H9 (cell line): ENCODE data around the gene RAB3GAP2. TPM values are rescaled to one million over a fixed set of nuclear protein-coding genes. Genes with fewer than 3 reads are reported as not detected.
"Not testable (repeated sequence)": the region's sequence is repeated elsewhere in the genome, so short reads cannot be mapped to it uniquely, and the experiment has no call there.

Experiments
- DNase-seq: peaks from one replicate; pipeline ENCODE4 v3.0.0-alpha.2; 2017
- H2AFZ ChIP-seq: one replicate; pipeline ENCODE4 v1.6.1; 2013; ENCODE audit warnings: mild to moderate bottlenecking, low read length, control low read depth, moderate library complexity
- H2AK5ac ChIP-seq: 2 replicates; pipeline ENCODE4 v1.6.1; 2013; ENCODE audit warnings: low read length, control low read depth, mixed read lengths; ENCODE audit not compliant: insufficient read length
- H2BK120ac ChIP-seq: one replicate; pipeline ENCODE4 v1.6.1; 2013; ENCODE audit warnings: low read depth, mild to moderate bottlenecking, low read length, control low read depth, inconsistent platforms; ENCODE audit not compliant: poor library complexity, severe bottlenecking
- H2BK12ac ChIP-seq: 2 replicates; pipeline ENCODE4 v1.6.1; 2013; ENCODE audit warnings: low read length, control low read depth, mixed read lengths, low read depth; ENCODE audit not compliant: insufficient read length
- H2BK15ac ChIP-seq: 2 replicates; pipeline ENCODE4 v1.6.1; 2013; ENCODE audit warnings: low read depth, low read length, control low read depth
- H2BK20ac ChIP-seq: one replicate; pipeline ENCODE4 v1.6.1; 2013; ENCODE audit warnings: low read depth, mild to moderate bottlenecking, low read length, control low read depth, inconsistent platforms; ENCODE audit not compliant: poor library complexity, severe bottlenecking
- H2BK5ac ChIP-seq: 2 replicates; pipeline ENCODE4 v1.6.1; 2013; ENCODE audit warnings: low read length, control low read depth, mixed read lengths; ENCODE audit not compliant: insufficient read length
- H3K14ac ChIP-seq: 2 replicates; pipeline ENCODE4 v1.6.1; 2013; ENCODE audit warnings: low read length, control low read depth; ENCODE audit not compliant: insufficient read depth
- H3K18ac ChIP-seq: 2 replicates; pipeline ENCODE4 v1.6.1; 2013; ENCODE audit warnings: low read depth, mild to moderate bottlenecking, mixed read lengths, low read length, control low read depth; ENCODE audit not compliant: insufficient read length
- H3K23ac ChIP-seq: 2 replicates; pipeline ENCODE4 v1.6.1; 2013; ENCODE audit warnings: low read length, control low read depth, mixed read lengths, low read depth; ENCODE audit not compliant: insufficient read length
- H3K23me2 ChIP-seq: 2 replicates; pipeline ENCODE4 v1.6.1; 2013; ENCODE audit warnings: low read depth, mild to moderate bottlenecking, mixed read lengths, low read length, control low read depth; ENCODE audit not compliant: insufficient read length, poor library complexity, severe bottlenecking
- H3K27ac ChIP-seq: 2 replicates; pipeline ENCODE4 v1.5.1; 2013; ENCODE audit warnings: low read length, control low read depth, mixed read lengths, low read depth; ENCODE audit not compliant: insufficient read length
- H3K27me3 ChIP-seq: 2 replicates; pipeline ENCODE4 v1.6.1; 2013; ENCODE audit warnings: low read length, control low read depth, inconsistent platforms; ENCODE audit not compliant: insufficient read depth
- H3K4ac ChIP-seq: 2 replicates; pipeline ENCODE4 v1.6.1; 2013; ENCODE audit warnings: low read depth, mild to moderate bottlenecking, control low read depth, inconsistent platforms, low read length, moderate library complexity
- H3K4me1 ChIP-seq: 2 replicates; pipeline ENCODE4 v1.6.1; 2013; ENCODE audit warnings: low read length, control low read depth, inconsistent platforms; ENCODE audit not compliant: insufficient read depth
- H3K4me2 ChIP-seq: 2 replicates; pipeline ENCODE4 v1.6.1; 2013; ENCODE audit warnings: low read length, control low read depth, mixed read lengths; ENCODE audit not compliant: insufficient read length, insufficient read depth
- H3K56ac ChIP-seq: 2 replicates; pipeline ENCODE4 v1.6.1; 2013; ENCODE audit warnings: low read depth, mild to moderate bottlenecking, mixed read lengths, low read length, control low read depth; ENCODE audit not compliant: insufficient read length
- H3K79me1 ChIP-seq: 2 replicates; pipeline ENCODE4 v1.6.1; 2013; ENCODE audit warnings: low read depth, mild to moderate bottlenecking, moderate library complexity, low read length, control low read depth, inconsistent platforms; ENCODE audit not compliant: insufficient read depth, poor library complexity, severe bottlenecking
- H3K79me2 ChIP-seq: 2 replicates; pipeline ENCODE4 v1.6.1; 2013; ENCODE audit warnings: low read length, control low read depth, inconsistent platforms; ENCODE audit not compliant: insufficient read depth
- H3K9ac ChIP-seq: 2 replicates; pipeline ENCODE4 v1.6.1; 2013; ENCODE audit warnings: low read length, control low read depth, mixed read lengths; ENCODE audit not compliant: insufficient read length; ENCODE audit errors: extremely low read depth
- H3K9me3 ChIP-seq: one replicate; pipeline ENCODE4 v1.6.1; 2013; ENCODE audit warnings: low read depth, low read length, inconsistent platforms; ENCODE audit not compliant: control insufficient read depth
- H3T11ph ChIP-seq: one replicate; pipeline ENCODE4 v1.6.1; 2013; ENCODE audit warnings: mild to moderate bottlenecking, low read length, control low read depth, inconsistent platforms
- H4K20me1 ChIP-seq: one replicate; pipeline ENCODE4 v1.6.1; 2013; ENCODE audit not compliant: control insufficient read depth, insufficient read length, insufficient read depth
- H4K5ac ChIP-seq: 2 replicates; pipeline ENCODE4 v1.6.1; 2013; ENCODE audit warnings: low read depth, mild to moderate bottlenecking, mixed read lengths, low read length, control low read depth; ENCODE audit not compliant: insufficient read length
- H4K8ac ChIP-seq: replicated peaks from 2 replicates; pipeline ENCODE4 v1.6.1; 2013; ENCODE audit warnings: low read length, control low read depth, mixed read lengths, low read depth; ENCODE audit not compliant: insufficient read length
- H4K91ac ChIP-seq: 2 replicates; pipeline ENCODE4 v1.6.1; 2013; ENCODE audit warnings: low read depth, mild to moderate bottlenecking, moderate library complexity, mixed read lengths, low read length, control low read depth; ENCODE audit not compliant: insufficient read length
- H3K27ac Mint-ChIP-seq, 3 experiments: 2 replicates in 2 of 3; 3 replicates in 1 of 3; pipeline ENCODE4 v1.8.0; 2020 to 2021; ENCODE audit warnings: mixed read lengths in 3 of 3, mild to moderate bottlenecking in 1 of 3, moderate library complexity in 1 of 3
- H3K27me3 Mint-ChIP-seq: 2 replicates; pipeline ENCODE4 v1.8.0; 2021; ENCODE audit warnings: low read depth, mild to moderate bottlenecking, moderate library complexity, mixed read lengths
- H3K36me3 Mint-ChIP-seq, 3 experiments: 2 replicates in 2 of 3; 3 replicates in 1 of 3; pipeline ENCODE4 v1.8.0; 2020 to 2021; ENCODE audit warnings: low read depth in 3 of 3, mixed read lengths in 3 of 3; ENCODE audit not compliant: insufficient read depth in 1 of 3
- H3K4me1 Mint-ChIP-seq, 2 experiments: 2 replicates each; pipeline ENCODE4 v1.8.0; 2020; ENCODE audit warnings: mixed read lengths in 2 of 2
- H3K4me3 Mint-ChIP-seq, 2 experiments: 2 replicates in 1 of 2; 3 replicates in 1 of 2; pipeline ENCODE4 v1.8.0; 2020 to 2021; ENCODE audit warnings: mild to moderate bottlenecking in 2 of 2, mixed read lengths in 2 of 2, moderate library complexity in 1 of 2
- H3K9me3 Mint-ChIP-seq, 2 experiments: 2 replicates in 1 of 2; 3 replicates in 1 of 2; pipeline ENCODE4 v1.8.0; 2020; ENCODE audit warnings: mild to moderate bottlenecking in 2 of 2, mixed read lengths in 2 of 2, moderate library complexity in 1 of 2
- WGBS: extraction: QIAGEN DNeasy Blood & Tissue Kit; methylation state at CpG from one replicate; pipeline ENCODE4 v1.1.7; 2013; ENCODE audit warnings: missing lambda C conversion rate, low lambda C conversion rate, mixed read lengths; ENCODE audit not compliant: insufficient read length; ENCODE audit errors: extremely low coverage; 5-methylcytosine and 5-hydroxymethylcytosine counted together
- total RNA-seq: library from RNA; stranded (reverse); gene quantifications from 2 replicates; pipeline ENCODE4 v1.2.1, GENCODE V29; 2021
- TF ChIP-seq, protein P1 (sequence below): fragments of 200-600 bp; sonication (generic); conservative IDR thresholded peaks from 3 replicates; pipeline ENCODE4 v1.8.0; 2021; ENCODE audit warnings: antibody characterized with exemption, mild to moderate bottlenecking

The RAB3GAP2 gene
- total RNA-seq, 1 experiment from 2014 or later: 48.3 TPM

DNA sequence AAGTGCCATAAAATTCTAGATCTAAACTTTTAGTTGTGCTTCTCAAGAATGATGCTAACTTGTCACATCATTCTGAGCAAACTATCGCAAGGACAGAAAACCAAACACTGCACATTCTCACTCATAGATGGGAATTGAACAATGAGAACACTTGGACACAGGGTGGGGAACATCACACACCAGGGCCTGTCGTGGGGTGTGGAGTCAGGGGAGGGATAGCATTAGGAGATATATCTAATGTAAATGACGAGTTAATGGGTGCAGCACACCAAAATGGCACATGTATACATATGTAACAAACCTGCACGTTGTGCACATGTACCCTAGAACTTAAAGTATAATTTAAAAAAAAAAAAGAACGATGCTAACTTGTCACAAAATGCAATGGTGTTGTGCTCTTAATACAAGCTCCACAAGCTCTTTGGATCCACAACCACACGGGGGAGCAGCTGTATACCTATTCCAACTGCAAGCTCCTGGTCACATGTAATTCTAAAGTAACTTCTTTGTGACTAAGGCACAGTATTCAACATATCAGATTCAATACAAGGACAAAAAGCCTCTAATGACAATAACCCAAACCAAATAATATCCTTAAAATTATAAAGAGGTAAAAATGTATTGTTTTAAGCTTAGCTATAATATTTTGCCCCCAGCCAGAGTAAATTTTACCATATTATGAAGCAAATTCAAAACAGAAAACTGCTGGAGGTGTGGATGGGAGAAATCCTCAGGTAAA is 53.7 kb downstream of the RAB3GAP2 start:
- not testable (repeated sequence) for H3K79me2 ChIP-seq, H3K79me1 ChIP-seq, H3K4me3 Mint-ChIP-seq, H3K27ac ChIP-seq, H2AK5ac ChIP-seq, H2BK15ac ChIP-seq, H3K27me3 Mint-ChIP-seq, H3K23ac ChIP-seq, H3K14ac ChIP-seq, H3K36me3 Mint-ChIP-seq, H3K9me3 Mint-ChIP-seq, H3K9me3 ChIP-seq, H2BK5ac ChIP-seq, H3K4ac ChIP-seq, H3K56ac ChIP-seq, H2AFZ ChIP-seq, H4K91ac ChIP-seq, H4K8ac ChIP-seq, H2BK120ac ChIP-seq, H3K4me1 ChIP-seq, H4K5ac ChIP-seq, H3K27me3 ChIP-seq, H4K20me1 ChIP-seq, H3K9ac ChIP-seq, H3K18ac ChIP-seq, H3T11ph ChIP-seq, H3K4me2 ChIP-seq, H3K23me2 ChIP-seq, H3K27ac Mint-ChIP-seq, H2BK20ac ChIP-seq, H2BK12ac ChIP-seq
- TF ChIP-seq, protein P1, sequence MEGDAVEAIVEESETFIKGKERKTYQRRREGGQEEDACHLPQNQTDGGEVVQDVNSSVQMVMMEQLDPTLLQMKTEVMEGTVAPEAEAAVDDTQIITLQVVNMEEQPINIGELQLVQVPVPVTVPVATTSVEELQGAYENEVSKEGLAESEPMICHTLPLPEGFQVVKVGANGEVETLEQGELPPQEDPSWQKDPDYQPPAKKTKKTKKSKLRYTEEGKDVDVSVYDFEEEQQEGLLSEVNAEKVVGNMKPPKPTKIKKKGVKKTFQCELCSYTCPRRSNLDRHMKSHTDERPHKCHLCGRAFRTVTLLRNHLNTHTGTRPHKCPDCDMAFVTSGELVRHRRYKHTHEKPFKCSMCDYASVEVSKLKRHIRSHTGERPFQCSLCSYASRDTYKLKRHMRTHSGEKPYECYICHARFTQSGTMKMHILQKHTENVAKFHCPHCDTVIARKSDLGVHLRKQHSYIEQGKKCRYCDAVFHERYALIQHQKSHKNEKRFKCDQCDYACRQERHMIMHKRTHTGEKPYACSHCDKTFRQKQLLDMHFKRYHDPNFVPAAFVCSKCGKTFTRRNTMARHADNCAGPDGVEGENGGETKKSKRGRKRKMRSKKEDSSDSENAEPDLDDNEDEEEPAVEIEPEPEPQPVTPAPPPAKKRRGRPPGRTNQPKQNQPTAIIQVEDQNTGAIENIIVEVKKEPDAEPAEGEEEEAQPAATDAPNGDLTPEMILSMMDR: peak; percentile 76
- WGBS: no CpG with 5 or more reads among the region's 6 CpGs
- DNase-seq: peak; percentile 59
- H3K4me1 Mint-ChIP-seq: peaks cover 17 to 18% of the 10 kb centered on the region in 2 experiments
